ENCODE results near the gene NKAIN2.

- TF ChIP-seq CTCF (IDR thresholded peaks at IDR 0.05): no peak
- no peak for TF ChIP-seq POLR2A (IDR thresholded peaks at IDR 0.05)
Measured at GRCh38 chr6:124010574-124010973, 206.9 kb downstream of the NKAIN2 start.

All from thyroid gland (tissue), 4 donors.